RKO (cell line): ENCODE data around the gene CEP131.

Source experiments
- DNase-seq: peaks from one replicate; pipeline ENCODE4 v3.0.0-alpha.2; 2016; ENCODE audit warnings: low spot score

CEP131 gene

DNA sequence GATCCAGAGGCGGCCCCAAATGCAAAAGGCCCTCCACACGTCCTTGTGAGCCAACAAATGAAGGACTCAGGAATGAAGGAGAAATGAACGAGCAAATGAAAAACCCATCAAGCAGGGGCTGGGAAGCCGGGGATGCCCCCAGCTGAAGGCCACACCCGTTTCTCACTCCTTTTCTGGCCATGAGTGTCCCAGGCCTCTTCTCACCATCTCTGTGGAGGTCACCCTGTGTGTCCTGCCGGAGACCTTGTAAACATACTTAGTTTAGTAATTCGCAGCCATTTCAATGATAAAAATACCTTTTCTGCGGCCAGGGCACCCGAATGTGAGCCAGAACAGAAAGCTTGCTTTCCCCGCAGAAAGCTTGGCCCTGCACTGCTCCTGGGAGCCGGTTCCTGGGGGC lies 35.6 kb downstream of the CEP131 start:
- DNase-seq, result no peak

DNA sequence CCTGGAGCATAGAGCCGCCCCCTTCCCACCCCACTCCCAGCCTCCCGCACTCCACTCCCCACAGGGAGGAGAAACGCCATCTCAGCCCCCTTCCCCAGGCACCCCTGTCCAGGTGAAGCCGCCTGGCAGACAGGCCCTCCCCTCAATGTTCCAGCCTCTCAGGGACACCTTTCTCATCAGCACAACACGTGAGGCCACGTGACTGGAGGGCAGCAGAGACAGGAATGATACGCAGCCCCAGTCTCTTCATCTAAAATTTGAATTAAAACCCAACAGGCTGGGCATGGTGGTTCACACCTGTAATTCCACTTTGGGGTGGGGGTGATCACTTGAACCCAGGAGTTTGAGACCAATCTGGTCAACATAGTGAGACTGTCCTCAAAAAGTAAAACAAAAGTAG lies 36.6 kb downstream of the CEP131 start:
- DNase-seq, result no peak

DNA sequence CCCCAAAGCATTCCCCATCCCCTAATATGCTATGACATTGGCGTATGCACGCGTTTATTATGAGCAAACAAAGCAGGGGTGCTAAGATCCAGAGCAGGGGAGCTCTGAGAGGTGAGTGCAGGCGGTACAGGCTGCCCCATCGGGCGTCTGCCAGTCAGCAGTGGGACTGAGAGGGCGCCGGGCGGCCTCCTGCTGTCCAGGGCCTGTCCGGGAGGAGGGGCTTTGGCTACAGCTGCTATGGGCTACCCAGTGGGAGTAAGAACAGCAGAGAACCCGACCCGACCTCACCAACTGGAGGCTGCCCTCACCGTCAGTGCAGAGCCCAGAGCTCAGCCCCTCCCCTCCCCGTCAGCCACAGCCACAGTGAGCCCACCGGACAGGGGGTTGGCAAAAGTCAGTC lies 38.2 kb downstream of the CEP131 start:
- no peak for DNase-seq

DNA sequence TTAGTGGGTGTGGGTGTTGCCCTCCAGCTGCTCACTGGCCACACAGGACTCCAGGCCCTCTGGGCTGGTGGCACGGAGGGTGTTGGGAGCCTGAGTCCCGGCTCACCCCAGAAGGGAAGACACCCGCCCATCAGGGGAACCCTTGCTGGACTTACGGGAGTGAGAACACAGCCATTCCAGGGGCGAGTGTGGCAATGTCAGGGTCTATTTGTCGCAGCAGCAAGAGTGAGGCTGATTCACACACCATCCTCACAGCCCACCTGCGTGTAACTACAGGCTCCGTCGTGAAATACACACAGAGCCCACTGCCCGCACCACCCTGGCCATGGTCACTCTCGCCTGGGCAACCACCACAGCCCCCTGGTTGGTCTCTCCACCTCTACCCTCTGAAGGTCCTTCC lies 39.0 kb downstream of the CEP131 start:
- no peak for DNase-seq

DNA sequence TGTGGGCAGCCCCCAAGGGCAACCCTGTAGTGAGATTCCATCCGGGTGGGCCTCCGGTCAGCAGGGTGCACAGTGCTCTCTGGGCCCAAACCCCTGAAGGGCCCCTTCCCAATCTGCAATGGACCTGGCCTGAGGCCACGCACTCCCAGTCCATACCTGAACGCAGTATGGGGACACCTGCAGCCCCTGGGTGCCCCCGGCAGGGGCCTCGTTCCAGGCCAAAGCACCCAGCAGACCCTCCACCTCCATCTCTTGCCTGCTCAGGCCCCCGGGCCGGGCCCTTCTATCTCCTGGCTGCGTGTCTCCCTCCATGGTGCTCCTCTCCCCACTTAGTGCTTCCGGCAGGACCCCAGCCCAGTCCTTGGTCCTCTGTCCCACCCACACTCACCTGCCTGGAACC lies 39.4 kb downstream of the CEP131 start:
- DNase-seq, result no peak

DNA sequence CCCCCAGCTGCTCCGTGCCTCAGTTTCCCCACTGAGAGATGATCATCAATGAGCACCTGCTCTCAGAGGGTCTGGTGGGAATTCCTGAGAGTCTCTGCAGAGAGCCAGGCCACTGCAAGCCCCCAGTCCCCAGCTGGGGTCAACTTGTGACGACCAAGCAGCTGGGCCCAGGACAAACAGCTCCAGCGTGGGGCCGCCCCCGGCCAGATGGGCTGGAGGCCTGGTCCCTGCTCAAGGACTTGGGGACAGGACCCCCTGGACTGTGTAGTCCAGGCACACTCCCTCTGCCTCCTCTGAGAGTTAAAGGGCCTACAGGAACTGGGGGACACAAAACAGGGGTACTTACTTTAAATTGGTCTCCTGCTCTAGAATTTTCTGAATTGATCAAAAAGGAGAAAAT lies 40.2 kb downstream of the CEP131 start:
- no peak for DNase-seq

DNA sequence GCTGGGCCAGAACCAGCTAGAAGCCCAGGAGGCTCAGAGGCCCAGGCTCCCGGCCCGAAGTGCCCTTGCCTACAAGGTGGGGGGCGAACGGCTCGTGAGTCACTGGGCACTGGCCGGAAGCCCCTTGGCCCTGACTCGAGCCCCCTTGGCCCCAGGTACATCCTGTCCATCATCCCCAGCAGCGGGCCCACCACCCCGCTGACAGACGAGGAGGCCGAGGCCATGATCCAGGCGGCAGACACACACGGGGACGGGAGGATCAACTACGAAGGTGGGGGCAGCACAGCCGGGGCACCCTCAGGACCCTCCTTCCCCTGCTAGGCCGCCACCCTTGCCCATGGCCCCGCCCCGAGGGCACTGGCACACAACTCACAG lies 41.0 kb downstream of the CEP131 start:
- DNase-seq, result no peak

DNA sequence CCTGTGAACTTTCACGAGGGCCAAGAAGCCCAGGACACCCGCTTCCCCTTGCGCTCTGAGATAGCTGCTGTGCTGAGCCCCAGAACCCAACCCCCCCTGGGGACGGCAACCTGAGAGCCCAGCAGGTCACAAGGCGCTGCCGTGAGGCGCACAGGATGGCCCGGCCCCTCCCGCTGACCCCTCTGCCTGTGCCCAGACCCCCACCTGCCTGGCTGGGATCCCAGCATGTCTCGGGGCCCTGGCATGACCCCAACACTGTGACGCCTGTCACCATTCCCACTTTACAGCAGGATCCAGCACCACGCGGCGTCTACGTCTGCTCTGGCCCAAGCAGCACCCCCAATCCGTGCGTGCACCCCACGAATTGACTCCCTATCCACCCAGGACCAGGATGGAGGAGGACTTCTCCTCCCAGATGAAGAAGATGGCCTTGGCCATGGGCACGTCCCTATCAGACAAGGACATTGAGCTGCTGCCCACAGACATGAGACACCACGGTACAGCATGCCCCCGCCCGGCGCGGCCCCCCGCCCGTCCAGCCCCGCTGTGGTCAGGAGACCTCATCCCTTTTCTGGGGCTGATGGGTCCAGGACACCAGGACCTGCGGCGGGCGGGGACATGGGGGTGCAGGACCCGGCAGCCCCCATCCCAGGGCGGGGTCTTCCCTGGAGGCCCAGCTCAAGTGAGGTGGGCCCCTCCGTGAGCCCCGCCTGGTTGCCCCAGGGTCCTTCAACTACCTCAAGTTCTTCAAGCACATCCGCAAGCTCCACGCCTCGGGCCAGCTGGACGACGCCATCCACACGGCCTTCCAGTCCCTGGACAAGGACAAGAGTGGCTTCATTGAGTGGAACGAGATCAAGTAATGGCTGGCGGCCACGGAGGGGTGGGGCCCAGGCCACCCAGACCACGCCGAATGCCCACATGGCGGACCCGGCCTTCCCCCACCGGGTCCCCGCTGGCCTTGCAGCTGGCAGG lies 41.6 kb downstream of the CEP131 start:
- no peak for DNase-seq

DNA sequence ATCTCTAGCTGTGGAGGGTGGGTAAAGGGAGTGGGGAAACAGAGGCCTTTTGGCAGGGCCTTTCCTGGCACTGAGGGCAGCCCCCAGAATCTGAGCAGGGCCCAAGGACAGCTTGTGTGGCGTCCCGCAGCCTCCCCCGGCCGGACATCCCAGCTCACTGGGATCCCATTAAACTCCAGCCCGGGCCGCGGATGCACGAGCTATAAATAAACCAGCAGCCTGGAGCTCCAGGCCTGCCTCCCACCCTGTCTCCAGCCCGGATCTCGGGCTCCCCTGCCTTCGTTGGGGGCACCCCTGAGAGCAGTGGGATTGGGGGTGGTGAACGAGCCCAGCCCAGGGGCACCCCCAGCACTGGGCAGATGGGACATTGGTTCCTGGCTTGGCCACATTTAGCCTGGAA lies 42.9 kb downstream of the CEP131 start:
- DNase-seq, result no peak

DNA sequence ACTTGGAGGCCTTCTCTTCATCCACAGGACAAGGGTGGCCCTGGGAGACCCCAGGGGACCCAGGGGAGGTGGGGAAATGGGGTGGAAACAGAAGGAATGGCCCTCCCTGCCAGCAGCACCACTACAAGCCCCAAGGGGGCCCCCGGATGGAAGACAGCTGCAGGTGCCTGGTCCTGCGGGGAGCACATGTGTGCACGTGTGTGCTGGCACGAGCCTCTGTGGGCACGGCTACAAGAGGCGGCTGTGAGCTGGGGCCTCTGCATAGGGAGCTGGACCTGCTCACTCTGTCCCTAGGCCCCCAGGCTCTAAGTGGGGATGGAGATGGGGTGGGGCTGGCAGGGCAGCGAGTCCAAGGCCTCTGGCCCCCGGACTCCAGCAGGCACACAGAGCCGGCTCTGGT lies 43.5 kb downstream of the CEP131 start:
- DNase-seq, result no peak

DNA sequence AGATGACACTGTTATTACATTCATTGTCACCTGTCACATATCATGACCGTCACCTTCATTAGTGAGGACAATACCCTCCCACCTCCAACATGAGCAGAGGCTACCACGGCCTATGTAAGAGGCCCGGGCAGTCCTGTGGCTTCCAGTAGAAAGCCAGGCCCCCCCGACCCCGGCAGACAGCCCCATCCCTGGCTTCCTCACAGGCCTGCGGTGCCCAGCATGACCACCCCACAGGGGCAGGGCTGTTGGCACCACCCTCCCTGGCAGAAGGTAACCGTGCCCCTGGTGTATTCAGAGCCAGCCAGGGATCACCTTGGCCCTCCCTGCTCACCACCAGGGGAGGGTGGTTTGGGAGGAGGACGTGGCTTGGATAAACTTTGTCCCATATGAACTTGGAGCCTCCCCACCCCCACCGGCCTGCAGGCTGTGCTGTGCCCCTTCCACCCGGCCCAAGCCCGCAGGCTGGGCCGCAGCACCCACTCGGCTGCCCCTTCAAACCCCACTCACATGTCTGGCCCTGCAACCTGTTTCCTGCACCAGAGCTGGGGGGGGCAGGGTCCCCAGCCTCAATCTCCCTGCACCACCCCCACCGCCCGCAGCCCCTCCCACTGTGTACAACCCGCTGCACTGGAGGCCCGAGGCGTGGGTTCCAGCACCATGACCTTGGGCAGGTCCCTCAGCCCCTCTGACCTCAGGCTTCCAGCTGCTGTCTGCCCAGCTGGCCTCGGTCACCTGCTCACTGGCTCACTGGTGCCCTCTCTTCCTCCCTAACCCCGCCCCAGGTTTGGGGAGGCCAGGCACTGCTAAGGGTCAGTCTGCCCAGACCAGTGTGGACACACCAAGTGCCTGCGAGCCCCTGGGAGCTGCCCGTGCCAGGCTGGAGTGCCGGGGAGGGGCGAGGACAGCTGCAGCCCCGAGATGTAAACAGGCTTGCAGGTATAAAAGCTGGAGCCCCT lies 44.4 kb downstream of the CEP131 start:
- DNase-seq, result no peak

DNA sequence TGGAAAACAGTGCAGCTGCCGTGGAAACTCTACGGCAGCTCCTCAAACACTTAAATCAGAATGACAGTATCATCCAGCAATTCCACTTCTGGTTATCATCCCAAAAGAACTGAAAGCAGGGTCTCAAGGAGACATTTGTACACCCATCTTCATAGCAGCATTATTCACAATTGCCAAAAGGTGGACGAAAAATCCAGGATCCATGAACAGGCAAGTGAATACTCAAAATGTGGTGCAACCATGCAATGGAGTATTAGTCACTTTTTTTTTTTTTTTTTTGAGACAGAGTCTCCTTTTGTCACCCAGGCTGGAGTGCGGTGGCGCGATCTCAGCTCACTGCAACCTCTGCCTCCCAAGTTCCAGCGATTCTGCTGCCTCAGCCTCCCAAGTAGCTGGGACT lies 46.1 kb downstream of the CEP131 start:
- DNase-seq, result no peak

DNA sequence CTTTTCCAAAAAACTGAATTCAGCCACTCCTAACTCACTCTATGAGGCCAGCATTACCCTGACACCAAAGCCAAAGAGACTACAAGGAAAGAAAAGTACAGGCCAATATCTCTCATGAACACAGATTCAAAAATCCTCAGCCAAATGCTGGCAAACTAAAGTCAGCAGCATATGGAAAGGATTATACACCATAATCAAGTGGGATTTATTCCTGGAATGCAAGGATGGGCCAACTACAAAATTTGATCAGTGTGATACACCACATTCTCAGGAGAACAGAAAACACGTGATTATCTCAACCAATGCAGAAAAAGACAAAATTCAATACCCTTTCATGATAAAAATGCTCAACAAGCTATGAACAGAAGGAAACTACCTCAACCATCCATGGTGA lies 49.0 kb downstream of the CEP131 start:
- no peak for DNase-seq

DNA sequence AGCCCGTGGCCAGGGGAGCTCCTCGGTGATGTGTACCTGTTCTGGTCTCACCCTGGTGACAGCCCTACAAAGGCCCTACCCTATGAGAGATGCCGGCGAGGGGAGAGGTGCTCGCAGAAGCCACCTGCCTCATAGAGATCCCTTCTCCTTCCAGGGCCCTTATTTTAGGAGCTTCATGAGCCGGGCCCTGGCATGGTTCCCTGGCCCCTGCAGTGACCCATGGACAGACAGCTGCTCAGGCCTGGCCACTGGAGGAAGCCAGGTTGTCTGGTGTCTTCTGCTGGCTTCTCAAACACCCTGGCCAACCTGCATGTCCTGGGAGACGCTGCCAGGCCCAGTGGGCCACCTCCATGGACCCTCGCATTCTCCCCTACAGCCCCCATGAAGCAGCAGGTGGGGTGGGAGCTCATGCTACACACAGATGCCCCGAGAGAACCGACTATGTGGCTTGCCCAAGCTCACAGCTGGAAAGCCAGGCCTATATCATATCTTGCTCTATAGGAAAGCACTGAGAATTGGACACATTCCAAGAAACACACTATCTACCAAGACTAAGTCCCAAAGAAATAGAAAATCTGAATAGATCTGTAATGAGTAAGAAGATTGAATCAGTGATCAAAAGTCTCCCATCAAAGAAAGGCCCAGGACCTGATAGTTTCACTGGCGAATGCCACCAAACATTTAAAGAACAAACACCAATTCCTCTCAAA lies 49.6 kb downstream of the CEP131 start:
- DNase-seq, result no peak

DNA sequence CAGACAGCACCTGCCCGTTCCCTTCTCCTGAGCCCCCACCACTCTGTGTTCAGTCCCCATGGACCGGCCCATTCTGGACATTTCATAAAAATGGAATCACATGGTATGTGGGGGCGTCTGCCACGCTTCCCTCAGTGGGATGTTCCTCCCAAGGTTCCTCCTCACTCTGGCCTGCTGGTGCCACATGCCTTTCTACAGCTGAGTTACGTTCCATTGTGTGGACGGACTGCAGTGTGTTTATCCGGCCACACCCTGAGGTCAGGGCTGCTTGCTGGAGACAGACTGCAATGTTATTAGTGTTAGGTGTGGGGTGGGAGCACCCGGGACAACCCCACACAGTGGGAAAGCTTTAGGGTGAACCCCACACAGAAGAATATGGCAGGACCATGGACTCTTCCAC lies 50.8 kb downstream of the CEP131 start:
- DNase-seq, result no peak

DNA sequence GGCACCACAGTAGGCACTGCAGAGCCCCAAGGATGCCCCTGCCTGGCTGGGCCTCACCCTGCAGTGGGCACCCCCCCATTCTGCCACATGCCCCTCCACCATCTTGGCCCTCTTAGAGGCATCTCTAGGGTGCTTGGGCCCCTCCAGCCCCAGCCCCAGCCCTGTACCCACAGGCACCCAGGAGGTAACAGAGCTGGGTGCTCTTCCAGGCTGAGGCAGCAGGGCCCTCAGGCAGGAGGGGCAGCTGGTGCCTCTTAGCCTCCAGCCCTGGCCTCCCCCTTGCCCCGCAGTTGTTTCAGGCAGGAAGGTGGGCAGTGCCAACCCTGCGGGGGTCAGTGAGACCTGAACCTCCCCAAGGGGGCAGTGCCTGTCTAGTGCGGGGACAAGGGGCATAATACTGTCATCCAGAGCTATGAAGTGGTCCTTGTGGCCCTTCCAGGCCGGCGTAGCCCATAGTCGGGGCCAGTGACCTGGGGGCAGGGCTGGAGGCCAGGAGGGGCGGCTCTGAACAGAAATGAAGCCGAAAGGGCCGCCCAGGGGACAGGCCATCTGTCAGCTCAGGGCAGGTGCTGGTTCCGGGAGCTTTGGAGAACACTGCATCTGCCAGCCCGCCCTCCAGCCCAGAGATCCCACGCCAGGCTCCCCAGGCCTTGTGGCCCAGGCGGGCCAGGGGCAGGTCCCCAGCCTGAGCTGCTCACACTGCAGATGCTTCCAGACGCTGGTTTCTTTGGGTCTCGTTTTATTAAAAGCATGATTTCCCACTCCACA lies 51.9 kb downstream of the CEP131 start:
- DNase-seq, result no peak

DNA sequence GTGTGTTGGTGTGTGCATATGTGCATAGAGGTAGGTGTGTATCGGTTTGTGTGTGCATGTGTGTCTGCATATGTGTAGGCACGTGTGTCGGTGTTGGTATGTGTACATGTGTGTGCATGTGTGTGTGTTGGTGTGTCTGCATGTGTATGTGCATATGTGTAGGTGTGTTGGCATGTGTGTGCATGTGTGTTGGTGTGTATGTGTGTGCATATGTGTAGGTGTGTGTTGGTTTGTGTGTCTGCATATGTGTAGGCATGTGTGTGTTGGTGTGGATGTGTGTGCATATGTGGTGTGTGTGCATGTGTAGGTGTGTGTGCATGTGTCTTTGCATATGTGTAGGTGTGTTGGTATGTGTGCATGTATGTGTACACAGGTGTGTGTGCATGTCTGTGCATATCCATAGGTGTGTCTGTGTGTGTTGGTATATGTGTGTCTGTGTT lies 52.9 kb downstream of the CEP131 start:
- no peak for DNase-seq

DNA sequence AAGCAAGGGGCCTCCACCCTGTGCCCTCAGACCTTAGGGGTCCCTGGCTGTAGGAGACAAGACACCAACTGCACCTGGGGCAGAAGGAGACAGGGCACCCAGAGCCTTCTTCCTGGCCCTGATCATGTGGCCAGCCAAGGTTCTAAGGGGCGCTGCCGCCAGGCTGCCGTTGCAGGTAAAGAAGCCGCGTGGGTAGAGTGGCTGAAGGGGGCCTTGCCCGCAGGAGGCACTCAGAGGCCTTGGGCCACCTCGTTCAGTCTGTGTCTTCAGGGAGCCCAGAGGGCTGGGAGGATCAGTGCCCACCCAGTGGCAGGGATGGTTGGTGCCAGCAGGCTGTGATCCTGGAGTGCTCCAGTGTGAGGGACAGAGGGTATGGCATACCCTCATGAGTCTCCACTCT lies 55.1 kb downstream of the CEP131 start:
- DNase-seq, result no peak

DNA sequence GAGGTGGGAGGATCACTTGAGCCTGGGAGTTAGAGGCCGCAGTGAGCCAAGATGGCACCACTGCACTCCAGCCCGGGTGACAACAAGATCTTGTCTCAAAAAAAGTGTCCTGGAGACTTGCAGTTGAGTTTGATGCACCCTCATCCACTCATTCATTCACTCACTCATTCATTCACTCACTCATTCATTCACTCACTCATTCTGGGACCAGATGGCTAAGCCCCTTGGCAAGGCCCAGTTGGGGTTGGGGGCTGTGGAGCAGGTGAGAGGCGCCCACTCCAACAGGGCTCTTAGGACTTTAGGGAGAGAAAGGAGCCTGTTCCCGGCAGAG lies 55.6 kb downstream of the CEP131 start:
- DNase-seq, result no peak

DNA sequence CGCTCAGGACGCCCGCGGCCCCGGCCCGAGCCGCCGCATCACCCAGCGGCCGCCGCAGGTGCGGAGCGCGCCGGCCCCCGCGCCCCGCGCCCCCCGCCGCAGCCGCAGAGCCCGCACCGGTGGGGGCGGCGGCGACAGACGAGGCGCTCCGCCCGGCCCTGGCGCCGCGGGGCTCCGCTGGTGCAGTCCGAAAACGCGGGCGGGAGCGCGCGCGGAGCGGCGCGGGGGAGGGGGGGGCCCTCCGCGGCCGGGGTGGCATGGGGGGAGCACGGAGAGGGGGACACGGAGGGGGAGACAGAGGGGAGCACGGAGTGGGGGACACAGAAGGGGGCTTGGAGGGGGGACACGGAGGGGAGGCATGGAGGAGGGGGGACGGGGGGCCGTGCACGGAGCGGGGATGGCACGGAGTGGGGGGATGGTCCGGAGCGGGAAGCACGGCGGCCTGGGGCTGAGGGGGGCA lies 56.7 kb downstream of the CEP131 start, which contains the start of gene AATK:
Gene AATK, minus strand, starts transcription at position 189 of the 460 bp plus-strand sequence. CDS start 229 bp downstream, outside the sequence.
- DNase-seq, result no peak

DNA sequence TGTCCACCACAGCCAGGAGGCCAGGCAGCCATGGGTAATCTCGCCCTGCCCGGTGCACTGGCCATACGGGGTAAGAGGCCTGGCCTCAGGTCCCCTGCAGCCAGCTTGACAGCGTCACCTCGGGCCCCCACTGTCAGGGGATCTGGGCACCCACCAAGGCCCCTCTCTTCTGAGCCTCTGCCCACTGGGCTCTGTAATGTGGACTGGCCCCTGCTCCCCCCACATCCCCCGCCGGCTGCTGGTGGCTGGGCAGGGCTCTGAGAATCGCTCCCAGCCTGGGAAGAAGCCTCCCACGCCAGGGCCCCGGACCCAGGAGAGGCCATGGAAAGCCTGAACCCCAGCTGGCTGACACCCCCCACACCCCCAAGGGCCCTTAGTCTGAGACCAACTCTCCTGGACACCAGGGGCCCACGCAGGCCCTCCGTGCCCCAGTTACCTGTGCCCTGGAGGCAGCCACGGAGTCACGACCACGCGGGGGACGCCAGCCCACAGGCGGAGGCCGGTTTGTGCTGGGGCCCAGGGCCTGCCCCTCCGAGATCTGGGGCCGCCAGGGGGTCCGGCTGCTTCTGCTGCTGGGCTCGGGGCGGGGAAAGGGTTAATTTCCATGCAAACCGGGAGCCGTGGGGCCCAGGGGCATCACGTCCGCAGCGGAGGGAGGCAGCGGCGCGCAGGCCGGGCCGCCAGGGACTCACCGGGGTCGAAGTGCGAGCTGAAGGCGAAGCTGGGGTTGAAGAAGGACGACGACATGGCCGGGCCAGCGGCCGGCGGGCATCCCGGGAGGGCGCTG lies 57.3 kb downstream of the CEP131 start, which contains the start of gene PVALEF:
Gene PVALEF, plus strand, starts transcription at position 262 of the 787 bp plus-strand sequence. CDS start 15,720 bp downstream, outside the sequence.
- no peak for DNase-seq
